SJSA1 (cell line): ENCODE measurements around the gene NPAS3. TPM values are rescaled to one million over a fixed set of nuclear protein-coding genes. Genes with fewer than 3 reads are reported as not detected.

ENCODE experiments used
- DNase-seq, 2 experiments: peaks; one replicate each; pipeline ENCODE4 v3.0.0-alpha.2; 2015 to 2020; ENCODE audit warnings: low spot score in 2 of 2, low read depth in 1 of 2
- H3K27ac ChIP-seq: fragments of 250-450 bp; sonication (Bioruptor Pico); 2 replicates; pipeline ENCODE4 v1.5.1; 2020; ENCODE audit warnings: mild to moderate bottlenecking, moderate library complexity
- H3K27me3 ChIP-seq: fragments of 250-450 bp; sonication (Bioruptor Pico); replicated peaks from 2 replicates; pipeline ENCODE4 v1.5.1; 2020; ENCODE audit warnings: mild to moderate bottlenecking, moderate library complexity
- H3K36me3 ChIP-seq: fragments of 250-450 bp; sonication (Bioruptor Pico); 2 replicates; pipeline ENCODE4 v1.5.1; 2020; ENCODE audit warnings: mild to moderate bottlenecking
- H3K4me1 ChIP-seq: fragments of 250-450 bp; sonication (Bioruptor Pico); replicated peaks from 2 replicates; pipeline ENCODE4 v1.6.1; 2021; ENCODE audit warnings: mild to moderate bottlenecking
- H3K4me3 ChIP-seq: fragments of 250-450 bp; sonication (Bioruptor Pico); 2 replicates; pipeline ENCODE4 v1.5.1; 2020; ENCODE audit warnings: mild to moderate bottlenecking
- H3K9me3 ChIP-seq: fragments of 250-450 bp; sonication (Bioruptor Pico); replicated peaks from 2 replicates; pipeline ENCODE4 v1.5.1; 2020; ENCODE audit warnings: mild to moderate bottlenecking
- total RNA-seq: library from RNA; depleted of rRNA; stranded (reverse); fragments of >200 nt; shearing (Covaris generic); gene quantifications from 2 replicates; pipeline ENCODE4 v1.2.3, GENCODE V29; 2014

Gene NPAS3
- total RNA-seq, 1 experiment from 2014 or later: 0.26 TPM

- Histone ChIP-seq H3K4me1 (no peaks in the 10 kb centered on the region), H3K27me3 (no peaks in the 10 kb centered on the region), H3K4me3 (no peak overlapping the region), H3K27ac (no peak overlapping the region), H3K36me3 (no peaks in the 10 kb centered on the region), H3K9me3 (no peaks in the 10 kb centered on the region)
- no peak for DNase-seq
Observed at GRCh38 chr14:33833706-33834465, 895.2 kb downstream of the NPAS3 start.

GRCh38 chr14:33834466-33835260 lies 896.0 kb downstream of the NPAS3 start:
- H3K4me3 ChIP-seq: no peak overlapping the region
- H3K27me3 ChIP-seq: no peaks in the 10 kb centered on the region
- no peak for DNase-seq
- no peaks in the 10 kb centered on the region for H3K36me3 ChIP-seq
- no peak overlapping the region for H3K27ac ChIP-seq
- H3K9me3 ChIP-seq: no peaks in the 10 kb centered on the region
- no peaks in the 10 kb centered on the region for H3K4me1 ChIP-seq

- Histone ChIP-seq H3K4me1 (no peaks in the 10 kb centered on the region), H3K27me3 (no peaks in the 10 kb centered on the region), H3K36me3 (no peaks in the 10 kb centered on the region), H3K4me3 (no peak overlapping the region), H3K27ac (no peak overlapping the region), H3K9me3 (no peaks in the 10 kb centered on the region)
- DNase-seq: no peak
Observed at GRCh38 chr14:33835261-33835655, 896.6 kb downstream of the NPAS3 start.

- H3K27ac ChIP-seq: no peak overlapping the region
Observed at GRCh38 chr14:33835677-33836076, 897.0 kb downstream of the NPAS3 start.

GRCh38 chr14:33836203-33836899 lies 897.7 kb downstream of the NPAS3 start:
- no peaks in the 10 kb centered on the region for H3K27me3 ChIP-seq
- no peak for DNase-seq
- no peaks in the 10 kb centered on the region for H3K4me1 ChIP-seq
- no peaks in the 10 kb centered on the region for H3K9me3 ChIP-seq
- H3K36me3 ChIP-seq: no peaks in the 10 kb centered on the region
- no peak overlapping the region for H3K27ac ChIP-seq
- H3K4me3 ChIP-seq: no peak overlapping the region

More at GRCh38 chr14:33835677-33836076, 897.0 kb downstream of the NPAS3 start:
- no peak for DNase-seq
- H3K9me3 ChIP-seq: no peaks in the 10 kb centered on the region
- H3K27me3 ChIP-seq: no peaks in the 10 kb centered on the region
- no peaks in the 10 kb centered on the region for H3K36me3 ChIP-seq
- H3K4me1 ChIP-seq: no peaks in the 10 kb centered on the region
- H3K4me3 ChIP-seq: no peak overlapping the region

GRCh38 chr14:33836900-33837577 lies 898.4 kb downstream of the NPAS3 start:
- Histone ChIP-seq H3K9me3 (no peaks in the 10 kb centered on the region), H3K27me3 (no peaks in the 10 kb centered on the region)
- DNase-seq: no peak

GRCh38 chr14:33837943-33838683 lies 899.4 kb downstream of the NPAS3 start:
- no peaks in the 10 kb centered on the region for H3K27me3 ChIP-seq
- no peak for DNase-seq
- H3K9me3 ChIP-seq: no peaks in the 10 kb centered on the region
- H3K4me1 ChIP-seq: no peaks in the 10 kb centered on the region
- H3K36me3 ChIP-seq: no peaks in the 10 kb centered on the region
- no peak overlapping the region for H3K4me3 ChIP-seq
- no peak overlapping the region for H3K27ac ChIP-seq

More at GRCh38 chr14:33836900-33837577, 898.4 kb downstream of the NPAS3 start:
- no peaks in the 10 kb centered on the region for H3K36me3 ChIP-seq
- H3K27ac ChIP-seq: no peak overlapping the region
- no peak overlapping the region for H3K4me3 ChIP-seq
- H3K4me1 ChIP-seq: no peaks in the 10 kb centered on the region

- Histone ChIP-seq H3K27ac (no peak overlapping the region), H3K4me1 (no peaks in the 10 kb centered on the region), H3K27me3 (no peaks in the 10 kb centered on the region), H3K4me3 (no peak overlapping the region), H3K9me3 (no peaks in the 10 kb centered on the region), H3K36me3 (no peaks in the 10 kb centered on the region)
- DNase-seq: peak in 1 of 2 experiments; percentile 33
Observed at GRCh38 chr14:33839193-33840076, 900.8 kb downstream of the NPAS3 start.

GRCh38 chr14:33840797-33841196 lies 902.1 kb downstream of the NPAS3 start:
- Histone ChIP-seq H3K36me3 (no peaks in the 10 kb centered on the region), H3K27me3 (no peaks in the 10 kb centered on the region), H3K4me1 (no peaks in the 10 kb centered on the region), H3K27ac (no peak overlapping the region), H3K4me3 (no peak overlapping the region), H3K9me3 (no peaks in the 10 kb centered on the region)
- DNase-seq: no peak

- no peak for DNase-seq
- Histone ChIP-seq H3K36me3 (no peaks in the 10 kb centered on the region), H3K4me3 (no peak overlapping the region), H3K9me3 (no peaks in the 10 kb centered on the region), H3K27ac (no peak overlapping the region), H3K27me3 (no peaks in the 10 kb centered on the region), H3K4me1 (no peaks in the 10 kb centered on the region)
Observed at GRCh38 chr14:33842299-33842698, 903.6 kb downstream of the NPAS3 start.

GRCh38 chr14:33844118-33844517 lies 905.4 kb downstream of the NPAS3 start:
- no peaks in the 10 kb centered on the region for H3K9me3 ChIP-seq
- H3K27me3 ChIP-seq: no peaks in the 10 kb centered on the region
- no peaks in the 10 kb centered on the region for H3K4me1 ChIP-seq
- H3K36me3 ChIP-seq: no peaks in the 10 kb centered on the region
- H3K4me3 ChIP-seq: no peak overlapping the region
- H3K27ac ChIP-seq: no peak overlapping the region
- no peak for DNase-seq

- Histone ChIP-seq H3K27ac (no peak overlapping the region), H3K27me3 (no peaks in the 10 kb centered on the region)
- no peak for DNase-seq
Observed at GRCh38 chr14:33846100-33846824, 907.6 kb downstream of the NPAS3 start.

More at GRCh38 chr14:33846100-33846824, 907.6 kb downstream of the NPAS3 start:
- Histone ChIP-seq H3K4me1 (no peaks in the 10 kb centered on the region), H3K4me3 (no peak overlapping the region), H3K9me3 (no peaks in the 10 kb centered on the region), H3K36me3 (no peaks in the 10 kb centered on the region)
